Adipose tissue (tissue), 3 donors: ENCODE measurements around the gene CNOT6. TPM values are rescaled to one million over a fixed set of nuclear protein-coding genes. Genes with fewer than 3 reads are reported as not detected.
"Not testable (repeated sequence)": the region's sequence is repeated elsewhere in the genome, so short reads cannot be mapped to it uniquely, and the experiment has no call there.

Source experiments
- H3K27ac ChIP-seq: one replicate; pipeline ENCODE4 v1.5.1; 2013; ENCODE audit warnings: low read depth, low read length
- WGBS, 3 donors: extraction: QIAGEN DNeasy Blood & Tissue Kit; methylation state at CpG; one replicate each; pipeline ENCODE4 v1.1.7; 2013; 5-methylcytosine and 5-hydroxymethylcytosine counted together
- polyA plus RNA-seq, 3 donors: library from polyadenylated mRNA; stranded (reverse); fragments of 200-250 nt; gene quantifications; one replicate each; pipeline ENCODE4 v1.2.3, GENCODE V29; 2013
- donor health status: healthy with polysubstance abuse.
- donor health status: Bipolar disorder and iron deficiency.
- donor health status: healthy.

The CNOT6 gene
- polyA plus RNA-seq, 3 donors, result 3.2 to 9.0 (median 4.9) TPM

GRCh38 chr5:180498378-180498777 is 4.2 kb downstream of the CNOT6 start:
- no peak overlapping the region for H3K27ac ChIP-seq
- 85 to 95% (median 93%) methylated on average over 3 of the region's 3 CpGs for WGBS, 3 donors

- 47 to 54% (median 50%) methylated on average over 3 of the region's 3 CpGs for WGBS, 3 donors
- H3K27ac ChIP-seq, result no peak overlapping the region
Observed at GRCh38 chr5:180499684-180500083, 5.5 kb downstream of the CNOT6 start.

DNA sequence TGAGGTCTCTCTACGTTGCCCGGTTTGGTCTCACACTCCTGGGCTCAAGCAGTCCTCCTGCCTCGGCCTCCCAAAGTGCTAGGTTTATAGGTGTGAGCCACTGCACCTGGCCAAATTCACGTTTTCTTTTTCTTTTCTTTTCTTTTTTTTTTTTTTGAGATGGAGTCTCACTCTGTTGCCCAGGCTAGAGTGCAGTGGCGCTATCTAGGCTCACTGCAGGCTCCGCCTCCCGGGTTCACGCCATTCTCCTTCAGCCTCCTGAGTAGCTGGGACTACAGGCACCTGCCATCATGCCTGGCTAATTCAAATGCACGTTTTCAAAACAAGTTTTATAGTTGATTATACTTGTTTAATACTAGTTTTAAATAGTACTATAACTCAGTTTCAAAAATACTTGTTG is 6.1 kb downstream of the CNOT6 start:
- not testable (repeated sequence) for H3K27ac ChIP-seq
- WGBS, 3 donors, result 94 to 96% (median 94%) methylated on average over 9 of the region's 9 CpGs

GRCh38 chr5:180507661-180508060 is 13.5 kb downstream of the CNOT6 start:
- WGBS, 3 donors, result 54 to 79% (median 70%) methylated on average over 6 of the region's 6 CpGs
- H3K27ac ChIP-seq, result no peak overlapping the region

- no peak overlapping the region for H3K27ac ChIP-seq
- 64 to 95% (median 72%) methylated on average over 3 of the region's 3 CpGs for WGBS, 3 donors
Observed at GRCh38 chr5:180515294-180515693, 21.1 kb downstream of the CNOT6 start.

DNA sequence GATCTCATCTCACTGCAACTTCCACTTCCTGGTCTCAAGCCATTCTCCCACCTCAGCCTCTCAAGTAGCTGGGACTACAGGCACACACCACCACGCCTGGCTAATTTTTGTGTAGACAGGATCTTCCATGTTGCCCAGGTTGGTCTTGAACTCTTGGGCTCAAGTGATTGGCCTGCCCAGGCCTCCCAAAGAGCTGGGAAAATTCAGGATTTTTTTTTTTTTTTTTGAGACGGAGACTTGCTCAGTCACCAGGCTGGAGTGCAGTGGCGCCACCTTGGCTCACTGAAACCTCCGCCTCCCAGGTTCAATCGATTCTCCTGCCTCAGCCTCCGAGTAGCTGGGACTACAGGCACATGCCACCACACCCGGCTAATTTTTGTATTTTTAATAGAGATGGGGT is 21.8 kb downstream of the CNOT6 start:
- H3K27ac ChIP-seq, result not testable (repeated sequence)
- WGBS, 3 donors, result 95 to 98% (median 97%) methylated on average over 7 of the region's 7 CpGs

DNA sequence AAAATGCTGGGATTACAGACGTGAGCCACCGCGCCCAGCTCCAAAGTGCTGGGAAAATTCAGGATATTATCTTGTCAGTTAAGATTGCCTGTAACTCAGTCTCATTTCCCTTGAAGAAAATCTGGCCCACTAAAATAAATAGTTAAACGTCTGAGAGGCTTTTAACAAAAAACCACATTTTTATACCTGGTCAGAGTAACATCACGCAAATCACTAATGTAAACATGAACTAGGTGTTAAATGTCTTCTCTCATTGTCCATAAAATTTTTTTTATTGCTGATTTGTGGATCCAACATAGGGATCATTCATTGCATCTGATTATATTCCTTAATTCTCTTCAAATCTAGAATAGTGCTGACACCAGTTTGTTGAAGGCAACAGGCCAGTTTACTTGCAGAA is 22.3 kb downstream of the CNOT6 start:
- H3K27ac ChIP-seq, result no peak overlapping the region
- WGBS, 3 donors, result 78 to 91% (median 91%) methylated on average over 5 of the region's 5 CpGs

GRCh38 chr5:180519098-180519497 is 24.9 kb downstream of the CNOT6 start:
- 56 to 79% (median 70%) methylated on average over 3 of the region's 3 CpGs for WGBS, 3 donors
- no peak overlapping the region for H3K27ac ChIP-seq

- no peak overlapping the region for H3K27ac ChIP-seq
- WGBS, 3 donors, result 87 to 95% (median 94%) methylated on average over 3 of the region's 3 CpGs
Observed at GRCh38 chr5:180521101-180521500, 26.9 kb downstream of the CNOT6 start.

- no peak overlapping the region for H3K27ac ChIP-seq
- WGBS, 3 donors, result 94 to 98% (median 96%) methylated on average over 1 of the region's 1 CpG
Observed at GRCh38 chr5:180521591-180521990, 27.4 kb downstream of the CNOT6 start.

GRCh38 chr5:180522330-180522729 is 28.2 kb downstream of the CNOT6 start:
- WGBS, 3 donors, result 78 to 88% (median 80%) methylated on average over 5 of the region's 5 CpGs
- no peak overlapping the region for H3K27ac ChIP-seq

DNA sequence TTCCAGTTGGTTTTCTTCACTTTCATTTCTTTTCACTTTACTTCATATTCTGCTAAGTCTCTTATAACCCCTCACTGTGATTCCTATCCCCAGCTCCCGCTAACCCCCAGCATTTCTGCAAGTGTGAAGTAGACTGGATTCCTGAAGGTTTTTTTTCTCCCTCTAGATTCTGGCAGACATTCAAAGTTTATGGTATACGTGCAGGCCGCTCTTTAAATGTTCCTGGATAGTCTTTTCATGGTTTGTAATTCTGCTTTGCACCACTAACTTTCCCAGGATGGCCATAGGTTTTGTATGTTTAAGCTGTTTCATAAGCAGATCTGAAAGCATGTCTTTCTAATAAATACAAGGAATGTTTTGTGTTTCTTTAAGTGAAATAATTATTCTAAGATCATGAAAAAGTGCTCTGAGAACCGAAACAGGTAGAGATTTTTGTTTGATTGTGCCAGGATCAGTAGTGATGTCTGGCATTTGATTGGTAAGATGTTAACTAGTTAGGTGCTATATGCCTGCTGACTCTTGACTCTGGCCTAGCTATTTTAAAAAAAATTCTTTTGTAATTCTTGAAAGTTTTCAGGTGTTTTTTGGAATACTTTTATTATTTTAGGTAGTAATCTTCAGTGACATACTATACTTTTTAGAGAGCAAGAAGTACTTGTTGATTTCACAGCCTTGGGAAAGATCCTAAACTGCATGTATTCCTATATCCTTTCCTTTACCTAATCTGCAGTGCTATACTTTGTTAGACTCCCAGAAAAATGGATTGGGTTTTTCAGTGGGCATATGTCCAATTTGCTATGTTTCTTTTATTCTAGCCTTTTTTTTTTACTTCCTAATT is 29.7 kb downstream of the CNOT6 start:
- H3K27ac ChIP-seq, result no peak overlapping the region
- WGBS, 3 donors, result 40 to 77% (median 71%) methylated on average over 4 of the region's 4 CpGs

DNA sequence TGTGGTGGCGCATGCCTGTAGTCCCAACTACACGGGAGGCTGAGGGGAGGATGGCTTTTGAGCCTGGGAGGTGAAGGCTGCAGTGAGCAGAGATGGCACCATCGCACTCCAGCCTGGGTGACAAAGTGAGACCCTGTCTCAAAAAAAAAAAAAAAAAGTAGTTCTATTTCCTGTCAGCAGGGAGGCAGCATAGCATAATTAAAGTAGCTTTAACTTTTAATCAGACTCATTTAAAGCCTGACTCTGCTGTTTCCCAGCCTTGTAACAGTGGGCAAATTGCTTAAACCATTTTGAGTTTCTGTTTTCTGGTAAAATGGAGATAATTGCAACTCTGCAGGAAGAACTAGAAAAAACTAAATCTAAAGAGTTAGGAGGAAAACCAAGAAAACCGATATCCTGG is 31.2 kb downstream of the CNOT6 start:
- 87 to 89% (median 88%) methylated on average over 4 of the region's 4 CpGs for WGBS, 3 donors
- no peak overlapping the region for H3K27ac ChIP-seq

GRCh38 chr5:180526269-180526668 is 32.1 kb downstream of the CNOT6 start:
- no peak overlapping the region for H3K27ac ChIP-seq
- WGBS, 3 donors, result 58 to 70% (median 65%) methylated on average over 4 of the region's 4 CpGs

- WGBS, 3 donors, result 96 to 98% (median 98%) methylated on average over 15 of the region's 15 CpGs
- no peak overlapping the region for H3K27ac ChIP-seq
Observed at GRCh38 chr5:180527659-180528058, 33.5 kb downstream of the CNOT6 start.

GRCh38 chr5:180531036-180531585 is 36.9 kb downstream of the CNOT6 start:
- 93 to 99% (median 96%) methylated on average over 32 to 41 of the region's 43 CpGs for WGBS, 3 donors
- not testable (repeated sequence) for H3K27ac ChIP-seq

DNA sequence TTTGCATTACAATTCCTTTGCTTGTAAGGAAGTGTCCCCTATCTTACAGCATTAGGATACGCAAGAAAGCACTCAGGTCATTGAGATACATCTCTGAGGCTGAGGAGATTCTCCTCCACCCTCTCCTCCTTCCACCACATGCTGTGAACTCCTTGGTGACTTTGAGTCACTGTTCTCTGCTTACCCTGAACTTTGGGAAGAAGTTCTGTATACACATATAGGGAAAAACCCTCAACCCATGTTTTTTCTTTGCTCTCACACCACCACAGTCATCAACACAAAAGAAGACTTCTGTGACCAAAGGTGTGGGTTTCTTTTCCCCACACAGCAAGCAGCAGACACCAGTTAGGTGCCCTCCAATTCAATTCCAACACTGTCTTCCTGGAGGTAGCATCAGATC is 38.1 kb downstream of the CNOT6 start:
- no peak overlapping the region for H3K27ac ChIP-seq
- 100% methylated on average over 1 of the region's 1 CpG for WGBS, 3 donors

GRCh38 chr5:180533845-180534244 is 39.7 kb downstream of the CNOT6 start:
- H3K27ac ChIP-seq, result no peak overlapping the region
- WGBS, 3 donors, result 83 to 96% (median 90%) methylated on average over 1 of the region's 1 CpG

DNA sequence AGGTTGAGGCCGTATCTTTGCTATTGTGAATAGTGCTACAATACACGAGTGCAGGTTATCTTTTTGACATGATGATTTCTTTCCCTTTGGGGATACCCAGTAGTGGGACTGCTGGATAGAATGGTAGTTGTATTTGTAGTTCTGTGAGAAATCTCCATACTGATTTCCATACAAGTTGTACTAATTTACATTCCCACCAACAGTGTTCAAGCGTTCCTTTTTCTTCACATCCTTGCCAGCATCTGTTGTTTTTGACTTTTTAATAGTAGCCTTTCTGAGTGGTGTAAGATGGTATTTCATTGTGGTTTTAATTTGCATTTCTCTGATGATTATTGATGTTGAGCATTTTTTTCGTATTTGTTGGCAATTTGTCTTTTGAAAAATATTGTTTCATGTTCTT is 41.4 kb downstream of the CNOT6 start:
- H3K27ac ChIP-seq, result no peak overlapping the region
- 90 to 94% (median 90%) methylated on average over 4 of the region's 4 CpGs for WGBS, 3 donors
